Activated naive CD4-positive, alpha-beta T cell treated with Interleukin-2 at 50 U/mL for 16 hours (primary cell): ENCODE measurements around the gene CFAP58.

Source experiments
- DNase-seq: peaks from one replicate; pipeline ENCODE4 v3.0.0-alpha.2; 2020

Gene CFAP58

DNA sequence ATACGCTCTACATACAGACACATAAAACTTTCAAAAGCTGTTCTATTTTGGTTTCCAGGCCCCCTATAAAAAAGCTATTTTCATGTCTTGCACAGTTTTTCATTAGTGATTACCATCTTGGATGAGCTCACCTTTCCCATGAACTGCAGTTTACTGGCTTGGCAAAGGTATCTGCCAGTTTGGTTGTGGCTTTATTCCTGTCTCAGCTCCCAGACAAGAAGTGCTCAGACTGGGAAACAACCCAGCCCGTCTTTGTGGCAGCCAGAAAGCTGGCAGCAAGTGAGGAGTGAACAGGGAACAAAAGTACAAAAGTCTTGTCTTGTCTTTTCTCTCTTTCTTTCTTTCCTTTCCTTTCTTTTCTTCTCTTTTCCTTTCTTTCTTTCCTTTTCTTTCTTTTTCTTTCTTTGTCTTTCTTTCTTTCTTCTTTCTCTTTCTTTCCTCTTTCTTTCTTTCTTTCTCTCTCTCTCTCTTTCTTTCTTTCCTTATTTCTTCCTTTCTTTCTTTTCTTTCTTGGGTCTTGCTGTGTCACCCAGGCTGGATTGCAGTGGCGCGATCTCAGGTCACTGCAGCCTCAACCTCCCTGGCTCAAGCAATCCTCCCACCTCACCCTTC, 138.8 kb downstream of the CFAP58 start:
- DNase-seq: no peak

DNA sequence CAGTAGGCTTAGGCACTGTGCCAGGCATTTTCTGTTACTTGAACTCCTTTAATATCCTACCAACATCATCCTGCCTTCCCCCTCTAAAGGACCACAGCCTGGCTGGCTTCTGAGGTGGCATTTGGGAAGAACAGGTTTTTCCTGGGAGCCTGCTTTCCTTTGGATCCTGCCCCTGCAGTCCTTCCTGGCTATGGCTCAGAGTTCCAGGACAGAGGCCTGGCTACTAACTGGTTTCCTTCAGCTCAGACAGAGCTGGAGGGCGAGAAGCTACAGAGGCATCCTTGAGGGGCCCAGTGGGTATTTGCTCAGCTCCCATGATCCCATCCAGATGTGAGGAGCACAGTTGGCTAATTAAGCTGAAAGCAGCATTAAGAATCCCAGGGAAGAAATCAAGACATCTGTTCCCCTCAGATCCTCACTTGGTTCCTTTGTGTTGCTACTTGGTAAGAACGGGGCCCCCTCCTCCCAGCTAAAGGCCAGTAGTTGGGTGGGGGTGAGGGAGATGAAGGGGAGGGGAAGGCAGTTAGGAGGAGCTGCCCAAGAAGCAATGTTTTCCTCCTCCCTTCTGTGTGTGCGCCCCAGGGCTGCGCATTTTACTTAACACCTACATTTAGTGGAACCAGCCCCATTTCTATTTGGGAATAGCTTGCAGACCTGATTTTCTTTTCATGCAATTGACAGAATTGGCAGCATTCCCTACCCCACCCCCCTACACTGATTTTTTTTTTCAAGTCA, 144.9 kb downstream of the CFAP58 start:
- no peak for DNase-seq

DNA sequence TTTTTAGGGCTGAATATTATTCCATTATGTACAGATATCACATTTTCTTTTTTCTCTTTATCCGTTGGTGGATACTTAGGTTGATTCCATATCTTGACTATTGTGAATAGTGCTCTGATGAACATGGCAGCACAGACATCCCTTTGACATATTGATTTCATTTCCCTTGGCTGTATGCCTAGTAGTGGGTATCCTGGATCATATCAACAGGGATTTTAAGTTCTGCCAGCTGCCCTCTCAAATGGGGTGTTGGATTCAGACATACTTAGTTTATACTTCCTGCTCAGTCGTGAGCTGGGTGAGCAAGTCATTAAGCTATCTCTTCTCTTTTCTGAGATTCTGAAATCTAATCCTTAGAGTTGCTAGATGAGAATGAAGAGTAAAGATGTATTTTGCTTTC, 147.8 kb downstream of the CFAP58 start:
- no peak for DNase-seq

DNA sequence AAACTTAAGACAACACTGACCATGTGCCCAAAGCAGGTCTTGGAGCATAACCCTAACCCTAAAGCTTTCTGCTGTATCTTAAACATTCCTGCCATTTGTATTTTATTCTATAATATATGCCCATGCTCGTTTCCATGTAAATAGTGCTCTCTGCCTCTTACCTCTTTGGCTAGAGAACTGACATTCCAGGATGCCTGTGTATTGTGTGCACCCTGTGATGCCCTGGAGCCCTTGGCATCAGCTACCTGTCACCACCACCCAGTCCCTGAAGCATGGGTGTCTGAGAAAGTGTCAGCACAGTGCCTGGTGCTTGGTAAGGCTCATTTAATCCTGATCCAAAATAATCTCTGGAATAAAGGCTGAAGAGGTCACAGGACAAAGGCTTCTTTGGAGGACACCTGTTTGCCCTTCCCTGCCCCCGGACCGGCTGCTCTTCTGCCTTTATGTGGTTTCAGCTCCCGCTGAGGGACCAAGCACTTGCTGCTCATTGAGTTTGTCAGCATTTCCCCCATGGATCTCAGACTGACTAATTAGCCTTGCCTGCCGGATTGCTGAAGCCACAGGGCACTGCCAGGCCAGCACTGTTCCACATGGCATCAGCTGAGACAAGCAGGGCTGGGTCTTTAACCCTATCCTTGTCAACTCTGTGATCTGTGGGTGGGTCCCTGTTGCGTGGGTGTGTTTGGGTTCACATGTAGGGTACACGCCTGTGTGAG, 148.4 kb downstream of the CFAP58 start:
- no peak for DNase-seq

DNA sequence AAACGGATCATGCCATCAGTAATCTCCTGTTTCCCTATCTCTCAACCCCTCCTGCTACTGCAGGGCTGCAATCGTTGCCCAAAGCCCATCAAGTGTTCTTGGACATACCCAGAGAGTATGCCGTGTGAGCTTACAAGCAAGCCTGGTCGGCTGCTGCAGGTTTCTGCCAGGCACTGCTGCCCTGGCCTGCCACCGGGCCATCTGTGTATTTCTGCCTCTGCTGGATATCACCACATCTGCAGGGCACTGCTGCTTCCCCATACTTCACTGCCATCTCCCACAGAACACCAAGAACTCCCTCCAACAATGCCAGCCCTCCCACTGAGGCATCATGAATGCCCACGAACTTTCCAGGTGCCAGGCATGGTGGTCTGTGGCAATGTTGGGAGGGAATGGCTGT, 149.3 kb downstream of the CFAP58 start:
- DNase-seq: no peak
